Neural progenitor cell (in vitro differentiated cells): ENCODE results near the gene ADAMTS4. TPM values are rescaled to one million over a fixed set of nuclear protein-coding genes. Genes with fewer than 3 reads are reported as not detected.
A peak's percentile ranks its signal among the peaks of the same experiment; 100 is the strongest.

Experiments
- DNase-seq: peaks from one replicate; pipeline ENCODE4 v3.0.0-alpha.2; 2016; ENCODE audit warnings: low spot score
- H2AFZ ChIP-seq: fragments of 200-600 bp; sonication (generic); replicated peaks from 2 replicates; pipeline ENCODE4 v1.6.1; 2016; ENCODE audit warnings: antibody characterized with exemption
- H3F3A ChIP-seq: fragments of 200-600 bp; sonication (generic); 2 replicates; pipeline ENCODE4 v1.6.1; 2016; ENCODE audit warnings: antibody characterized with exemption, low read depth
- H3K27ac ChIP-seq: fragments of 200-600 bp; sonication (generic); 2 replicates; pipeline ENCODE4 v1.5.1; 2016; ENCODE audit warnings: mild to moderate bottlenecking
- H3K27me3 ChIP-seq: fragments of 200-600 bp; sonication (generic); 2 replicates; pipeline ENCODE4 v1.6.1; 2016; ENCODE audit warnings: mild to moderate bottlenecking, moderate library complexity
- H3K36me3 ChIP-seq: fragments of 200-600 bp; sonication (generic); 2 replicates; pipeline ENCODE4 v1.5.1; 2016
- H3K4me1 ChIP-seq: fragments of 200-600 bp; sonication (generic); 2 replicates; pipeline ENCODE4 v1.6.1; 2016; ENCODE audit warnings: mixed run types
- H3K4me2 ChIP-seq: fragments of 200-600 bp; sonication (generic); 2 replicates; pipeline ENCODE4 v1.6.1; 2016
- H3K4me3 ChIP-seq: fragments of 200-600 bp; sonication (generic); 2 replicates; pipeline ENCODE4 v1.5.1; 2016
- H3K79me2 ChIP-seq: fragments of 200-600 bp; sonication (generic); 2 replicates; pipeline ENCODE4 v1.6.1; 2016; ENCODE audit warnings: low read depth
- H3K9ac ChIP-seq: fragments of 200-600 bp; sonication (generic); 2 replicates; pipeline ENCODE4 v1.6.1; 2016
- H3K9me3 ChIP-seq: fragments of 200-600 bp; sonication (generic); 2 replicates; pipeline ENCODE4 v1.5.1; 2016; ENCODE audit warnings: low read depth
- H4K20me1 ChIP-seq: fragments of 200-600 bp; sonication (generic); 2 replicates; pipeline ENCODE4 v1.6.1; 2016; ENCODE audit warnings: low read depth
- H3K27ac Mint-ChIP-seq: 3 replicates; pipeline ENCODE4 v1.8.0; 2021; ENCODE audit warnings: mixed read lengths
- H3K27me3 Mint-ChIP-seq: 2 replicates; pipeline ENCODE4 v1.8.0; 2022; ENCODE audit warnings: low read depth, mild to moderate bottlenecking, inconsistent platforms, moderate library complexity, mixed read lengths; ENCODE audit not compliant: insufficient read depth
- H3K36me3 Mint-ChIP-seq: 3 replicates; pipeline ENCODE4 v1.8.0; 2021; ENCODE audit warnings: mixed read lengths
- H3K4me1 Mint-ChIP-seq: 3 replicates; pipeline ENCODE4 v1.8.0; 2021; ENCODE audit warnings: mixed read lengths
- H3K4me3 Mint-ChIP-seq: 3 replicates; pipeline ENCODE4 v1.8.0; 2021; ENCODE audit warnings: mild to moderate bottlenecking, moderate library complexity, mixed read lengths
- H3K9me3 Mint-ChIP-seq: 3 replicates; pipeline ENCODE4 v1.8.0; 2020; ENCODE audit warnings: mixed read lengths
- EZH2 ChIP-seq: fragments of 200-600 bp; sonication (generic); IDR thresholded peaks from 2 replicates; pipeline ENCODE4 v1.6.1; 2017; ENCODE audit warnings: antibody characterized with exemption, mild to moderate bottlenecking, moderate library complexity
- EZH2phosphoT487 ChIP-seq: fragments of 200-600 bp; sonication (generic); IDR thresholded peaks from 2 replicates; pipeline ENCODE4 v1.6.1; 2017; ENCODE audit warnings: antibody characterized with exemption
- total RNA-seq: library from RNA; depleted of rRNA; stranded (reverse); fragments of >200 nt; gene quantifications from 2 replicates; pipeline ENCODE4 v1.2.3, GENCODE V29; 2015; ENCODE audit warnings: low replicate concordance
- TF ChIP-seq, protein P1 (sequence below): fragments of 200-600 bp; sonication (generic); IDR thresholded peaks from 2 replicates; pipeline ENCODE4 v1.5.1; 2017; ENCODE audit warnings: antibody characterized with exemption, mild to moderate bottlenecking

Gene ADAMTS4
- total RNA-seq, 1 donor from 2014 or later = 1.3 TPM

DNA sequence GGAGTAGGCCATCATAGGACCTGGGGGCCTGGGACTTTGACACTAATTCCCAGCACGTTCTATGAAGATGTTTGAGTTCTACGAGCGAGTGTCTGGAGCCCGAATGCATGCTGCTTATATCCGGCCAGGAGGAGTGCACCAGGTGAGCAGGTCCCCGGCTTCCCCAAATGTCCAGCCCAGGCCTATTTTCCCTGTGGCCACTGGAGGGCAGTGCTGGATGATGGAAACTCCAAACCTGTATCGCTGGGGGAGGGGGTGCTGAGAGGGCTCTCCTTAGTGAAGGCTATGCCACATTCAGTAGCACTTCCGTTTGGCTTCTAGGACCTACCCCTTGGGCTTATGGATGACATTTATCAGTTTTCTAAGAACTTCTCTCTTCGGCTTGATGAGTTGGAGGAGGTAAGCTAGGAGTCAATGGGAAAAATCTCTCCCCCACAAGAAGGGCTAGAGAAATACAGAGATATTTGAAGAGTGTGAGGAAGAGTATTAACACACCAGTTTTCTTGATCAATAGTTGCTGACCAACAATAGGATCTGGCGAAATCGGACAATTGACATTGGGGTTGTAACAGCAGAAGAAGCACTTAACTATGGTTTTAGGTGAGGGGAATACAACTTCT is 11.0 kb upstream of the ADAMTS4 start:
- Mint-ChIP-seq H3K27ac (no peak overlapping the region), H3K36me3 (peaks cover 37% of the 10 kb centered on the region), H3K27me3 (peaks cover 6% of the 10 kb centered on the region), H3K9me3 (no peaks in the 10 kb centered on the region), H3K4me3 (no peak overlapping the region), H3K4me1 (peaks cover 5% of the 10 kb centered on the region)
- H3K9ac ChIP-seq = no peak overlapping the region
- peaks cover 13% of the 10 kb centered on the region for H3K36me3 ChIP-seq
- DNase-seq = peak; percentile 90
- H3K4me3 ChIP-seq = no peak overlapping the region
- peaks cover 3% of the 10 kb centered on the region for H3K79me2 ChIP-seq
- peaks cover 5% of the 10 kb centered on the region for H4K20me1 ChIP-seq
- H3K4me1 ChIP-seq = no peaks in the 10 kb centered on the region
- H3K27ac ChIP-seq = no peak overlapping the region
- peaks cover 28% of the 10 kb centered on the region for H3F3A ChIP-seq
- H2AFZ ChIP-seq = no peak overlapping the region
- no peaks in the 10 kb centered on the region for H3K9me3 ChIP-seq
- TF ChIP-seq, protein P1, sequence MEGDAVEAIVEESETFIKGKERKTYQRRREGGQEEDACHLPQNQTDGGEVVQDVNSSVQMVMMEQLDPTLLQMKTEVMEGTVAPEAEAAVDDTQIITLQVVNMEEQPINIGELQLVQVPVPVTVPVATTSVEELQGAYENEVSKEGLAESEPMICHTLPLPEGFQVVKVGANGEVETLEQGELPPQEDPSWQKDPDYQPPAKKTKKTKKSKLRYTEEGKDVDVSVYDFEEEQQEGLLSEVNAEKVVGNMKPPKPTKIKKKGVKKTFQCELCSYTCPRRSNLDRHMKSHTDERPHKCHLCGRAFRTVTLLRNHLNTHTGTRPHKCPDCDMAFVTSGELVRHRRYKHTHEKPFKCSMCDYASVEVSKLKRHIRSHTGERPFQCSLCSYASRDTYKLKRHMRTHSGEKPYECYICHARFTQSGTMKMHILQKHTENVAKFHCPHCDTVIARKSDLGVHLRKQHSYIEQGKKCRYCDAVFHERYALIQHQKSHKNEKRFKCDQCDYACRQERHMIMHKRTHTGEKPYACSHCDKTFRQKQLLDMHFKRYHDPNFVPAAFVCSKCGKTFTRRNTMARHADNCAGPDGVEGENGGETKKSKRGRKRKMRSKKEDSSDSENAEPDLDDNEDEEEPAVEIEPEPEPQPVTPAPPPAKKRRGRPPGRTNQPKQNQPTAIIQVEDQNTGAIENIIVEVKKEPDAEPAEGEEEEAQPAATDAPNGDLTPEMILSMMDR = peak; percentile 97
- no peak for TF ChIP-seq EZH2
- H3K4me2 ChIP-seq = no peak overlapping the region
- H3K27me3 ChIP-seq = no peaks in the 10 kb centered on the region

DNA sequence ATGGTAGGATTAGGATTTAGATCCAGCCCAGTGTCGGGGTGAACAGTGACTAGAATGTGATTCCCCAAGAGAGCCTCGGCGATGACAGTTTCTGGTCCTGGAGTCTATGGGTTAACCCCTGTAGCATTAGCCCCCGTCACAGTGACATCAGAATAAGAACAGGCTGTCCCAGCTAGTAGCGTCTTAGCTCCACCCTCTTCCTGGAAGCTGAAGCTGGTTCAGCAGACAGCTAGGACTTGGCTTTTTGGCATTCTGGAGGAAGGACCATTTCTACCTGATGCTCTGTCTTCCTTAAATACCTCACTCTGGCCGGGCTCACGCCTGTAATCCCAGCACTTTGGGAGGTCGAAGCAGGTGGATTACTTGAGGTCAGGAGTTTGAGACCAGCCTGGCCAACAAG is 8.3 kb upstream of the ADAMTS4 start:
- Histone ChIP-seq H3F3A (peaks cover 19% of the 10 kb centered on the region), H3K36me3 (peaks cover 23% of the 10 kb centered on the region), H3K9ac (no peak overlapping the region), H3K79me2 (peaks cover 29% of the 10 kb centered on the region), H2AFZ (no peak overlapping the region), H3K9me3 (no peaks in the 10 kb centered on the region), H3K27me3 (no peaks in the 10 kb centered on the region), H3K4me2 (no peak overlapping the region), H4K20me1 (peaks cover 5% of the 10 kb centered on the region), H3K4me3 (no peak overlapping the region), H3K27ac (no peak overlapping the region), H3K4me1 (peaks cover 8% of the 10 kb centered on the region)
- peaks cover 6% of the 10 kb centered on the region for H3K27me3 Mint-ChIP-seq
- no peak overlapping the region for H3K4me3 Mint-ChIP-seq
- H3K36me3 Mint-ChIP-seq = peaks cover 27% of the 10 kb centered on the region
- no peak overlapping the region for H3K27ac Mint-ChIP-seq
- DNase-seq = no peak
- peaks cover 19% of the 10 kb centered on the region for H3K4me1 Mint-ChIP-seq
- TF ChIP-seq EZH2phosphoT487 (no peak), EZH2 (no peak)
- TF ChIP-seq, protein P1 = no peak
- H3K9me3 Mint-ChIP-seq = no peaks in the 10 kb centered on the region

DNA sequence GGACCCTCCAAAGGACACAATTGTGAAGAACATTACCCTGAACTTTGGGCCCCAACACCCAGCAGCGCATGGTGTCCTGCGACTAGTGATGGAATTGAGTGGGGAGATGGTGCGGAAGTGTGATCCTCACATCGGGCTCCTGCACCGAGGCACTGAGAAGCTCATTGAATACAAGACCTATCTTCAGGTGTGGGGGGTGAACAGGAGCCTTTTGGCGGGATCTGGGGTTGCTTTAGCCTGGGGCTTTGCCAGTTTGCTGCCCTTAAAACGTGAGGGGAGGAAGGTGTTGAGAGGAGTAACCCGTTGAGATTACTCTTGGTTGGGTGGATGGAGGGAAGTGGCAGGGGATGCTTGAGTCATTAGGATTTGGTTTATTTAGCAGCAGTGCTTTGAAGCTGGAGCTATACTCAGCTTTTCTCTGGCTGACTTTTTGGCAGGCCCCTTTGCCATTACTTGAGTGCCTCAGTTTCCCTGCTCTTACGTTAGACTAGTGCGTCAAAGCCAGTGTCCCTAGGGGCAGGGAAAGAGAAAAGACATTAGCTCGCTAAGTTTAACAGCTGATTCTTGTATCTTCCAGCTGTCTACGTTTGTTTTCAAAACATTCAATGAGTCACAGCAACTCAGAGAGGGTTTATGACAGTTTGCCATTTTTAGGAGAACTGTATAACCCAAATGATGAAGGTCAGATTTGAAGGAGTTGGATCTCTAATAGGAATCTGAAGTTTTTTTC is 7.7 kb upstream of the ADAMTS4 start:
- Mint-ChIP-seq H3K27me3 (peaks cover 6% of the 10 kb centered on the region), H3K36me3 (peaks cover 24% of the 10 kb centered on the region), H3K9me3 (no peaks in the 10 kb centered on the region), H3K4me1 (peaks cover 25% of the 10 kb centered on the region), H3K4me3 (no peak overlapping the region), H3K27ac (no peak overlapping the region)
- Histone ChIP-seq H3K4me1 (peaks cover 11% of the 10 kb centered on the region), H3K4me2 (no peak overlapping the region), H3F3A (peaks cover 21% of the 10 kb centered on the region), H3K9me3 (no peaks in the 10 kb centered on the region), H3K79me2 (peaks cover 29% of the 10 kb centered on the region), H3K27ac (no peak overlapping the region), H3K9ac (no peak overlapping the region), H3K36me3 (peaks cover 21% of the 10 kb centered on the region), H3K27me3 (no peaks in the 10 kb centered on the region), H3K4me3 (no peak overlapping the region), H4K20me1 (peaks cover 5% of the 10 kb centered on the region), H2AFZ (no peak overlapping the region)
- DNase-seq = no peak
- TF ChIP-seq, protein P1 = no peak
